GM19452 (cell line): ENCODE data around the gene MAGEB5.
"Not testable (repeated sequence)": the region's sequence is repeated elsewhere in the genome, so short reads cannot be mapped to it uniquely, and the experiment has no call there.

ENCODE experiments used
- ATAC-seq: cut with Tn5 transposase; IDR thresholded peaks from one replicate; pipeline ENCODE4 v1.9.1; 2021; ENCODE audit not compliant: unreplicated experiment

MAGEB5 gene

GRCh38 chrX:26215869-26216268, at the start of gene MAGEB5:
MAGEB5 (plus strand) TSS chrX:26216169; CDS start chrX:26217302, 1,133 bp downstream.
- ATAC-seq = no peak

- no peak for ATAC-seq
These were observed 23.8 kb upstream of the MAGEB5 start, which contains the start of gene MAGEB6 for GRCh38 chrX:26192204-26192603. MAGEB6 (plus strand) TSS chrX:26192440; CDS start chrX:26193847, 1,407 bp downstream.

GRCh38 chrX:26203561-26203960, 12.4 kb upstream of the MAGEB5 start:
- ATAC-seq = no peak

GRCh38 chrX:26204717-26205116, 11.3 kb upstream of the MAGEB5 start:
- ATAC-seq = not testable (repeated sequence)

- no peak for ATAC-seq
These were observed 8.0 kb upstream of the MAGEB5 start for GRCh38 chrX:26208012-26208411.

GRCh38 chrX:26219351-26219750, 3.4 kb downstream of the MAGEB5 start:
- ATAC-seq = no peak

- no peak for ATAC-seq
These were observed 18.2 kb downstream of the MAGEB5 start for GRCh38 chrX:26234177-26234576.

GRCh38 chrX:26253526-26253925, 37.6 kb downstream of the MAGEB5 start:
- no peak for ATAC-seq

GRCh38 chrX:26254436-26254835, 38.5 kb downstream of the MAGEB5 start:
- ATAC-seq = no peak

GRCh38 chrX:26262121-26262523, 46.2 kb downstream of the MAGEB5 start:
- no peak for ATAC-seq
